GM23338 (cell line): ENCODE data around the gene NPC2. TPM values are rescaled to one million over a fixed set of nuclear protein-coding genes. Genes with fewer than 3 reads are reported as not detected.

ENCODE experiments used
- ATAC-seq: fragments of 200-7000 bp; cut with Tn5 transposase; 3 replicates; pipeline ENCODE4 v1.9.1; 2020
- DNase-seq: peaks from one replicate; pipeline ENCODE4 v3.0.0-alpha.2; 2015; ENCODE audit warnings: low spot score
- H2AFZ ChIP-seq: fragments of 200-600 bp; sonication (generic); 2 replicates; pipeline ENCODE4 v1.8.0; 2016; ENCODE audit warnings: antibody characterized with exemption, mild to moderate bottlenecking, moderate library complexity
- H3F3A ChIP-seq: fragments of 200-600 bp; sonication (generic); replicated peaks from 2 replicates; pipeline ENCODE4 v1.8.0; 2017; ENCODE audit warnings: antibody characterized with exemption, mixed run types, low read depth
- H3K27ac ChIP-seq: fragments of 200-600 bp; sonication (generic); 2 replicates; pipeline ENCODE4 v1.6.1; 2016; ENCODE audit warnings: low read depth
- H3K27me3 ChIP-seq: fragments of 200-600 bp; sonication (generic); 2 replicates; pipeline ENCODE4 v1.8.0; 2016; ENCODE audit warnings: mild to moderate bottlenecking, mixed run types, moderate library complexity; ENCODE audit not compliant: insufficient read depth
- H3K36me3 ChIP-seq: fragments of 200-600 bp; sonication (generic); 2 replicates; pipeline ENCODE4 v1.8.0; 2016; ENCODE audit warnings: mild to moderate bottlenecking; ENCODE audit not compliant: insufficient read depth
- H3K4me1 ChIP-seq: fragments of 200-600 bp; sonication (generic); 2 replicates; pipeline ENCODE4 v1.8.0; 2016; ENCODE audit warnings: mild to moderate bottlenecking, moderate library complexity; ENCODE audit not compliant: insufficient read depth
- H3K4me2 ChIP-seq: fragments of 200-600 bp; sonication (generic); 2 replicates; pipeline ENCODE4 v1.7.1; 2017; ENCODE audit warnings: mixed run types
- H3K4me3 ChIP-seq: fragments of 200-600 bp; sonication (generic); 2 replicates; pipeline ENCODE4 v1.6.1; 2016; ENCODE audit warnings: mixed run types
- H3K79me2 ChIP-seq: fragments of 200-600 bp; sonication (generic); replicated peaks from 2 replicates; pipeline ENCODE4 v1.8.0; 2017; ENCODE audit warnings: mild to moderate bottlenecking; ENCODE audit not compliant: insufficient read depth
- H3K9me2 ChIP-seq: fragments of 200-600 bp; sonication (generic); 2 replicates; pipeline ENCODE4 v1.8.0; 2017; ENCODE audit not compliant: insufficient read depth
- H4K20me1 ChIP-seq: fragments of 200-600 bp; sonication (generic); replicated peaks from 2 replicates; pipeline ENCODE4 v1.8.0; 2017; ENCODE audit warnings: mild to moderate bottlenecking; ENCODE audit not compliant: insufficient read depth
- H3K27ac Mint-ChIP-seq: 2 replicates; pipeline ENCODE4 v1.8.0; 2020; ENCODE audit warnings: inconsistent platforms, mild to moderate bottlenecking, moderate library complexity, mixed read lengths
- H3K27me3 Mint-ChIP-seq: 3 replicates; pipeline ENCODE4 v1.8.0; 2022; ENCODE audit warnings: low read depth, mild to moderate bottlenecking, moderate library complexity, mixed read lengths, inconsistent platforms; ENCODE audit not compliant: insufficient read depth, poor library complexity
- H3K36me3 Mint-ChIP-seq: 3 replicates; pipeline ENCODE4 v1.8.0; 2021; ENCODE audit warnings: low read depth, mild to moderate bottlenecking, inconsistent platforms, moderate library complexity, mixed read lengths
- H3K4me1 Mint-ChIP-seq: 3 replicates; pipeline ENCODE4 v1.8.0; 2020; ENCODE audit warnings: mild to moderate bottlenecking, inconsistent platforms, mixed read lengths
- H3K4me3 Mint-ChIP-seq: 3 replicates; pipeline ENCODE4 v1.8.0; 2021; ENCODE audit warnings: moderate library complexity, mild to moderate bottlenecking, inconsistent platforms, mixed read lengths
- H3K9me3 Mint-ChIP-seq: 3 replicates; pipeline ENCODE4 v1.8.0; 2020; ENCODE audit warnings: moderate library complexity, mild to moderate bottlenecking, inconsistent platforms, mixed read lengths
- CREB1 ChIP-seq: fragments of 250-450 bp; sonication (Bioruptor Pico); IDR thresholded peaks from 2 replicates; pipeline ENCODE4 v1.5.0; 2020; ENCODE audit warnings: low read depth, mild to moderate bottlenecking, moderate library complexity
- EZH2 ChIP-seq: fragments of 200-600 bp; sonication (generic); IDR thresholded peaks from one replicate; pipeline ENCODE4 v1.8.0; 2017; ENCODE audit warnings: antibody characterized with exemption, mild to moderate bottlenecking, low read depth; ENCODE audit not compliant: unreplicated experiment
- JUNB ChIP-seq: IDR thresholded peaks from one replicate; pipeline ENCODE4 v1.6.1; 2016; ENCODE audit warnings: antibody characterized with exemption; ENCODE audit not compliant: unreplicated experiment
- NANOG ChIP-seq: IDR thresholded peaks from 2 replicates; pipeline ENCODE4 v1.6.1; 2016; ENCODE audit warnings: antibody characterized with exemption, borderline replicate concordance
- POLR2AphosphoS5 ChIP-seq: IDR thresholded peaks from 2 replicates; pipeline ENCODE4 v1.6.1; 2016; ENCODE audit warnings: antibody characterized with exemption, low read depth
- STAT1 ChIP-seq: IDR thresholded peaks from one replicate; pipeline ENCODE4 v1.6.1; 2016; ENCODE audit warnings: antibody characterized with exemption; ENCODE audit not compliant: unreplicated experiment
- ZNF114 ChIP-seq: fragments of 250-450 bp; sonication (Bioruptor Pico); IDR thresholded peaks from 2 replicates; pipeline ENCODE4 v1.5.0; 2020; ENCODE audit warnings: mild to moderate bottlenecking, moderate library complexity
- ZNF331 ChIP-seq: fragments of 250-450 bp; sonication (Bioruptor Pico); IDR thresholded peaks from 2 replicates; pipeline ENCODE4 v1.5.0; 2020; ENCODE audit warnings: low read depth, mild to moderate bottlenecking, moderate library complexity
- polyA plus RNA-seq: library from polyadenylated mRNA; unstranded; fragments of >200 nt; fragmentation: Nextera tagmentation; extraction: Ambion mirVana; gene quantifications from 2 replicates; pipeline ENCODE4 v1.2.1, GENCODE V29; 2016
- total RNA-seq: library from RNA; depleted of rRNA; stranded (reverse); fragments of >200 nt; shearing (Covaris generic); gene quantifications from 2 replicates; pipeline ENCODE4 v1.2.3, GENCODE V29; 2014
- TF ChIP-seq, protein P1 (sequence below): IDR thresholded peaks from one replicate; pipeline ENCODE4 v1.6.1; 2018; ENCODE audit warnings: antibody characterized with exemption; ENCODE audit not compliant: unreplicated experiment
- TF ChIP-seq, protein P2 (sequence below): IDR thresholded peaks from 2 replicates; pipeline ENCODE4 v1.6.1; 2016; ENCODE audit warnings: antibody characterized with exemption
- TF ChIP-seq, protein P3 (sequence below): fragments of 250-450 bp; sonication (Bioruptor Pico); IDR thresholded peaks from 2 replicates; pipeline ENCODE4 v1.5.0; 2020; ENCODE audit warnings: mild to moderate bottlenecking, moderate library complexity

Gene NPC2
- total and polyA plus RNA-seq, 2 experiments from 2014 or later, result 287 to 344 TPM

DNA sequence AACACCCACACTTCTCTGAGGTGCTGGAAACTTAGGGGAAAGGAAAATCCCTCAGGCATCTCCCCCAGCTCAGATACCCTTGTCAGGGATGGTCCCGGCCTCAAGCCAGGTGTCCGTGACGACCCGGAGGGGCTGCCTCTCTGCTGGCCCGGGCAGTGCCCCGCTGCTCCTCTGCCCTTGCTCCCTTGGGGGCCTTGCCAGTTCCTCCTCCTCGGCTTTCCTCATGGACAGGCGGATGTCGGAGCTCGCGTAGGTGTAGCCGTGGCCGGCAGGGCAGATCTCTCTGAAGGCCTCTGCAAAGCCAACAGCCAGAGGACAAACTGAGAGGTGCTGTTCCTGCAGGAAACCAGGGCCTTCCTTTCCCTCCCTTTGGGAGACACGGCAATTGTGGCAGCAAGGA, 35.3 kb upstream of the NPC2 start:
- Mint-ChIP-seq H3K9me3 (no peaks in the 10 kb centered on the region), H3K27ac (no peak overlapping the region)

More for the DNA sequence above, 35.3 kb upstream of the NPC2 start:
- Histone ChIP-seq H3K79me2 (no peaks in the 10 kb centered on the region), H3K4me2 (no peak overlapping the region), H3K4me3 (no peak overlapping the region), H3K27me3 (no peaks in the 10 kb centered on the region), H3K27ac (no peak overlapping the region), H3F3A (no peaks in the 10 kb centered on the region), H3K9me2 (no peaks in the 10 kb centered on the region), H4K20me1 (no peaks in the 10 kb centered on the region), H2AFZ (no peak overlapping the region), H3K4me1 (no peaks in the 10 kb centered on the region), H3K36me3 (no peaks in the 10 kb centered on the region)
- Mint-ChIP-seq H3K36me3 (no peaks in the 10 kb centered on the region), H3K4me3 (no peak overlapping the region), H3K27me3 (peaks cover 10% of the 10 kb centered on the region), H3K4me1 (peaks cover 15% of the 10 kb centered on the region)
- DNase-seq (no peak), ATAC-seq (no peak)
- TF ChIP-seq EZH2, result no peak
- TF ChIP-seq, protein P1, sequence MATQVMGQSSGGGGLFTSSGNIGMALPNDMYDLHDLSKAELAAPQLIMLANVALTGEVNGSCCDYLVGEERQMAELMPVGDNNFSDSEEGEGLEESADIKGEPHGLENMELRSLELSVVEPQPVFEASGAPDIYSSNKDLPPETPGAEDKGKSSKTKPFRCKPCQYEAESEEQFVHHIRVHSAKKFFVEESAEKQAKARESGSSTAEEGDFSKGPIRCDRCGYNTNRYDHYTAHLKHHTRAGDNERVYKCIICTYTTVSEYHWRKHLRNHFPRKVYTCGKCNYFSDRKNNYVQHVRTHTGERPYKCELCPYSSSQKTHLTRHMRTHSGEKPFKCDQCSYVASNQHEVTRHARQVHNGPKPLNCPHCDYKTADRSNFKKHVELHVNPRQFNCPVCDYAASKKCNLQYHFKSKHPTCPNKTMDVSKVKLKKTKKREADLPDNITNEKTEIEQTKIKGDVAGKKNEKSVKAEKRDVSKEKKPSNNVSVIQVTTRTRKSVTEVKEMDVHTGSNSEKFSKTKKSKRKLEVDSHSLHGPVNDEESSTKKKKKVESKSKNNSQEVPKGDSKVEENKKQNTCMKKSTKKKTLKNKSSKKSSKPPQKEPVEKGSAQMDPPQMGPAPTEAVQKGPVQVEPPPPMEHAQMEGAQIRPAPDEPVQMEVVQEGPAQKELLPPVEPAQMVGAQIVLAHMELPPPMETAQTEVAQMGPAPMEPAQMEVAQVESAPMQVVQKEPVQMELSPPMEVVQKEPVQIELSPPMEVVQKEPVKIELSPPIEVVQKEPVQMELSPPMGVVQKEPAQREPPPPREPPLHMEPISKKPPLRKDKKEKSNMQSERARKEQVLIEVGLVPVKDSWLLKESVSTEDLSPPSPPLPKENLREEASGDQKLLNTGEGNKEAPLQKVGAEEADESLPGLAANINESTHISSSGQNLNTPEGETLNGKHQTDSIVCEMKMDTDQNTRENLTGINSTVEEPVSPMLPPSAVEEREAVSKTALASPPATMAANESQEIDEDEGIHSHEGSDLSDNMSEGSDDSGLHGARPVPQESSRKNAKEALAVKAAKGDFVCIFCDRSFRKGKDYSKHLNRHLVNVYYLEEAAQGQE, result no peak
- no peak for TF ChIP-seq NANOG
- TF ChIP-seq ZNF331 (CRISPR knock-in tag), result no peak
- TF ChIP-seq JUNB, result no peak
- no peak for TF ChIP-seq ZNF114 (CRISPR knock-in tag)
- TF ChIP-seq POLR2AphosphoS5, result no peak
- TF ChIP-seq, protein P2, sequence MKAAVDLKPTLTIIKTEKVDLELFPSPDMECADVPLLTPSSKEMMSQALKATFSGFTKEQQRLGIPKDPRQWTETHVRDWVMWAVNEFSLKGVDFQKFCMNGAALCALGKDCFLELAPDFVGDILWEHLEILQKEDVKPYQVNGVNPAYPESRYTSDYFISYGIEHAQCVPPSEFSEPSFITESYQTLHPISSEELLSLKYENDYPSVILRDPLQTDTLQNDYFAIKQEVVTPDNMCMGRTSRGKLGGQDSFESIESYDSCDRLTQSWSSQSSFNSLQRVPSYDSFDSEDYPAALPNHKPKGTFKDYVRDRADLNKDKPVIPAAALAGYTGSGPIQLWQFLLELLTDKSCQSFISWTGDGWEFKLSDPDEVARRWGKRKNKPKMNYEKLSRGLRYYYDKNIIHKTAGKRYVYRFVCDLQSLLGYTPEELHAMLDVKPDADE, result no peak
- no peak for TF ChIP-seq CREB1
- no peak for TF ChIP-seq STAT1
- TF ChIP-seq, protein P3, sequence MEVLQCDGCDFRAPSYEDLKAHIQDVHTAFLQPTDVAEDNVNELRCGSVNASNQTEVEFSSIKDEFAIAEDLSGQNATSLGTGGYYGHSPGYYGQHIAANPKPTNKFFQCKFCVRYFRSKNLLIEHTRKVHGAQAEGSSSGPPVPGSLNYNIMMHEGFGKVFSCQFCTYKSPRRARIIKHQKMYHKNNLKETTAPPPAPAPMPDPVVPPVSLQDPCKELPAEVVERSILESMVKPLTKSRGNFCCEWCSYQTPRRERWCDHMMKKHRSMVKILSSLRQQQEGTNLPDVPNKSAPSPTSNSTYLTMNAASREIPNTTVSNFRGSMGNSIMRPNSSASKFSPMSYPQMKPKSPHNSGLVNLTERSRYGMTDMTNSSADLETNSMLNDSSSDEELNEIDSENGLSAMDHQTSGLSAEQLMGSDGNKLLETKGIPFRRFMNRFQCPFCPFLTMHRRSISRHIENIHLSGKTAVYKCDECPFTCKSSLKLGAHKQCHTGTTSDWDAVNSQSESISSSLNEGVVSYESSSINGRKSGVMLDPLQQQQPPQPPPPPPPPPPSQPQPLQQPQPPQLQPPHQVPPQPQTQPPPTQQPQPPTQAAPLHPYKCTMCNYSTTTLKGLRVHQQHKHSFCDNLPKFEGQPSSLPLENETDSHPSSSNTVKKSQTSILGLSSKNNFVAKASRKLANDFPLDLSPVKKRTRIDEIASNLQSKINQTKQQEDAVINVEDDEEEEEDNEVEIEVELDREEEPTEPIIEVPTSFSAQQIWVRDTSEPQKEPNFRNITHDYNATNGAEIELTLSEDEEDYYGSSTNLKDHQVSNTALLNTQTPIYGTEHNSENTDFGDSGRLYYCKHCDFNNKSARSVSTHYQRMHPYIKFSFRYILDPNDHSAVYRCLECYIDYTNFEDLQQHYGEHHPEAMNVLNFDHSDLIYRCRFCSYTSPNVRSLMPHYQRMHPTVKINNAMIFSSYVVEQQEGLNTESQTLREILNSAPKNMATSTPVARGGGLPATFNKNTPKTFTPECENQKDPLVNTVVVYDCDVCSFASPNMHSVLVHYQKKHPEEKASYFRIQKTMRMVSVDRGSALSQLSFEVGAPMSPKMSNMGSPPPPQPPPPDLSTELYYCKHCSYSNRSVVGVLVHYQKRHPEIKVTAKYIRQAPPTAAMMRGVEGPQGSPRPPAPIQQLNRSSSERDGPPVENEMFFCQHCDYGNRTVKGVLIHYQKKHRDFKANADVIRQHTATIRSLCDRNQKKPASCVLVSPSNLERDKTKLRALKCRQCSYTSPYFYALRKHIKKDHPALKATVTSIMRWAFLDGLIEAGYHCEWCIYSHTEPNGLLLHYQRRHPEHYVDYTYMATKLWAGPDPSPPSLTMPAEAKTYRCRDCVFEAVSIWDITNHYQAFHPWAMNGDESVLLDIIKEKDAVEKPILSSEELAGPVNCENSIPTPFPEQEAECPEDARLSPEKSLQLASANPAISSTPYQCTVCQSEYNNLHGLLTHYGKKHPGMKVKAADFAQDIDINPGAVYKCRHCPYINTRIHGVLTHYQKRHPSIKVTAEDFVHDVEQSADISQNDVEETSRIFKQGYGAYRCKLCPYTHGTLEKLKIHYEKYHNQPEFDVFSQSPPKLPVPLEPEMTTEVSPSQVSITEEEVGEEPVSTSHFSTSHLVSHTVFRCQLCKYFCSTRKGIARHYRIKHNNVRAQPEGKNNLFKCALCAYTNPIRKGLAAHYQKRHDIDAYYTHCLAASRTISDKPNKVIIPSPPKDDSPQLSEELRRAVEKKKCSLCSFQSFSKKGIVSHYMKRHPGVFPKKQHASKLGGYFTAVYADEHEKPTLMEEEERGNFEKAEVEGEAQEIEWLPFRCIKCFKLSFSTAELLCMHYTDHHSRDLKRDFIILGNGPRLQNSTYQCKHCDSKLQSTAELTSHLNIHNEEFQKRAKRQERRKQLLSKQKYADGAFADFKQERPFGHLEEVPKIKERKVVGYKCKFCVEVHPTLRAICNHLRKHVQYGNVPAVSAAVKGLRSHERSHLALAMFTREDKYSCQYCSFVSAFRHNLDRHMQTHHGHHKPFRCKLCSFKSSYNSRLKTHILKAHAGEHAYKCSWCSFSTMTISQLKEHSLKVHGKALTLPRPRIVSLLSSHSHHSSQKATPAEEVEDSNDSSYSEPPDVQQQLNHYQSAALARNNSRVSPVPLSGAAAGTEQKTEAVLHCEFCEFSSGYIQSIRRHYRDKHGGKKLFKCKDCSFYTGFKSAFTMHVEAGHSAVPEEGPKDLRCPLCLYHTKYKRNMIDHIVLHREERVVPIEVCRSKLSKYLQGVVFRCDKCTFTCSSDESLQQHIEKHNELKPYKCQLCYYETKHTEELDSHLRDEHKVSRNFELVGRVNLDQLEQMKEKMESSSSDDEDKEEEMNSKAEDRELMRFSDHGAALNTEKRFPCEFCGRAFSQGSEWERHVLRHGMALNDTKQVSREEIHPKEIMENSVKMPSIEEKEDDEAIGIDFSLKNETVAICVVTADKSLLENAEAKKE (CRISPR knock-in tag), result no peak
